IPS-15b (cell line): ENCODE data around the gene SYT13.

ENCODE experiments used
- H3K27me3 ChIP-seq: one replicate; pipeline ENCODE4 v1.6.1; 2013; ENCODE audit warnings: low read length; ENCODE audit not compliant: control insufficient read depth, insufficient read depth
- H3K36me3 ChIP-seq: one replicate; pipeline ENCODE4 v1.6.1; 2013; ENCODE audit warnings: low read length; ENCODE audit not compliant: control insufficient read depth, insufficient read depth
- H3K4me1 ChIP-seq: one replicate; pipeline ENCODE4 v1.6.1; 2013; ENCODE audit warnings: mild to moderate bottlenecking, low read length; ENCODE audit not compliant: control insufficient read depth, insufficient read depth
- H3K4me3 ChIP-seq: one replicate; pipeline ENCODE4 v1.5.1; 2013; ENCODE audit warnings: low read depth, low read length
- H3K9ac ChIP-seq: one replicate; pipeline ENCODE4 v1.6.1; 2013; ENCODE audit warnings: low read depth, mild to moderate bottlenecking, low read length
- H3K9me3 ChIP-seq: one replicate; pipeline ENCODE4 v1.6.1; 2013; ENCODE audit warnings: mild to moderate bottlenecking, low read length; ENCODE audit not compliant: control insufficient read depth, insufficient read depth

Gene SYT13

GRCh38 chr11:45210846-45211245, 75.3 kb downstream of the SYT13 start:
- no peak overlapping the region for H3K9ac ChIP-seq
- no peaks in the 10 kb centered on the region for H3K36me3 ChIP-seq
- no peaks in the 10 kb centered on the region for H3K27me3 ChIP-seq
- no peak overlapping the region for H3K4me3 ChIP-seq
- H3K9me3 ChIP-seq = no peaks in the 10 kb centered on the region
- H3K4me1 ChIP-seq = peaks cover 8% of the 10 kb centered on the region

GRCh38 chr11:45209891-45210699, 76.0 kb downstream of the SYT13 start:
- Histone ChIP-seq H3K27me3 (no peaks in the 10 kb centered on the region), H3K36me3 (no peaks in the 10 kb centered on the region), H3K4me1 (peaks cover 8% of the 10 kb centered on the region), H3K4me3 (no peak overlapping the region), H3K9me3 (no peaks in the 10 kb centered on the region), H3K9ac (no peak overlapping the region)

GRCh38 chr11:45209000-45209879, 76.9 kb downstream of the SYT13 start:
- H3K9me3 ChIP-seq = no peaks in the 10 kb centered on the region
- peaks cover 8% of the 10 kb centered on the region for H3K4me1 ChIP-seq
- no peak overlapping the region for H3K9ac ChIP-seq
- no peak overlapping the region for H3K4me3 ChIP-seq
- H3K27me3 ChIP-seq = no peaks in the 10 kb centered on the region
- H3K36me3 ChIP-seq = peaks cover 1% of the 10 kb centered on the region

- Histone ChIP-seq H3K36me3 (peaks cover 2% of the 10 kb centered on the region), H3K4me1 (peaks cover 8% of the 10 kb centered on the region), H3K9me3 (no peaks in the 10 kb centered on the region), H3K27me3 (no peaks in the 10 kb centered on the region), H3K9ac (no peak overlapping the region), H3K4me3 (no peak overlapping the region)
Observed at GRCh38 chr11:45208135-45208534, 78.0 kb downstream of the SYT13 start.

- H3K9me3 ChIP-seq = no peaks in the 10 kb centered on the region
- peaks cover 2% of the 10 kb centered on the region for H3K36me3 ChIP-seq
- H3K9ac ChIP-seq = no peak overlapping the region
- H3K27me3 ChIP-seq = no peaks in the 10 kb centered on the region
- H3K4me3 ChIP-seq = no peak overlapping the region
- H3K4me1 ChIP-seq = peaks cover 8% of the 10 kb centered on the region
Observed at GRCh38 chr11:45205978-45206377, 80.2 kb downstream of the SYT13 start.

GRCh38 chr11:45204761-45205160, 81.4 kb downstream of the SYT13 start:
- Histone ChIP-seq H3K36me3 (peaks cover 2% of the 10 kb centered on the region), H3K4me3 (no peak overlapping the region), H3K27me3 (no peaks in the 10 kb centered on the region), H3K9ac (no peak overlapping the region), H3K9me3 (no peaks in the 10 kb centered on the region), H3K4me1 (peaks cover 4% of the 10 kb centered on the region)

- no peaks in the 10 kb centered on the region for H3K4me1 ChIP-seq
- H3K9me3 ChIP-seq = no peaks in the 10 kb centered on the region
- no peak overlapping the region for H3K4me3 ChIP-seq
- no peaks in the 10 kb centered on the region for H3K36me3 ChIP-seq
- H3K9ac ChIP-seq = no peak overlapping the region
- no peaks in the 10 kb centered on the region for H3K27me3 ChIP-seq
Observed at GRCh38 chr11:45193695-45194094, 92.4 kb downstream of the SYT13 start.
